Measurements from ENCODE around the gene E2F4. TPM values are rescaled to one million over a fixed set of nuclear protein-coding genes. Genes with fewer than 3 reads are reported as not detected.
A peak's percentile ranks its signal among the peaks of the same experiment; 100 is the strongest.

E2F4 gene
- total and polyA plus RNA-seq, 2 of the 13 experiments (the other 11 are each of a cell fraction or from before 2014, with no cell fraction given) = 84.8 to 91.2 TPM

DNA sequence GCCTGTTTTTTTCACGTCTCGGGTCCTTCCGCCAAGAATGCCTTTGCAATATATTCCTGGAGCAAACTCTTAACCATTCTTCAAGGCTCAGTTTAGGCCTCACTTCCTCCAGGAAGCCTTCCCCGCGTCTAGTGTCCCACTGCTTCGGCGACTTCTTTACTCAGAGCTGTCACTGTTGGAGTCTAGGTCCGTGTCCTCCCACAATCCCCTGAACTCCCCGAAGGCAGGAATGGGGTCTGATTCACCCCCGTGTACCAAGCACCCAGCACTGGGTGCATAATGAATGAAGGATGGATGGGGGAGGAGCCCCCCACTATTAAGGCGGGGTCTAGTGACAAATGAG lies 8.7 kb upstream of the E2F4 start (continued):
- TF ChIP-seq, protein P1, sequence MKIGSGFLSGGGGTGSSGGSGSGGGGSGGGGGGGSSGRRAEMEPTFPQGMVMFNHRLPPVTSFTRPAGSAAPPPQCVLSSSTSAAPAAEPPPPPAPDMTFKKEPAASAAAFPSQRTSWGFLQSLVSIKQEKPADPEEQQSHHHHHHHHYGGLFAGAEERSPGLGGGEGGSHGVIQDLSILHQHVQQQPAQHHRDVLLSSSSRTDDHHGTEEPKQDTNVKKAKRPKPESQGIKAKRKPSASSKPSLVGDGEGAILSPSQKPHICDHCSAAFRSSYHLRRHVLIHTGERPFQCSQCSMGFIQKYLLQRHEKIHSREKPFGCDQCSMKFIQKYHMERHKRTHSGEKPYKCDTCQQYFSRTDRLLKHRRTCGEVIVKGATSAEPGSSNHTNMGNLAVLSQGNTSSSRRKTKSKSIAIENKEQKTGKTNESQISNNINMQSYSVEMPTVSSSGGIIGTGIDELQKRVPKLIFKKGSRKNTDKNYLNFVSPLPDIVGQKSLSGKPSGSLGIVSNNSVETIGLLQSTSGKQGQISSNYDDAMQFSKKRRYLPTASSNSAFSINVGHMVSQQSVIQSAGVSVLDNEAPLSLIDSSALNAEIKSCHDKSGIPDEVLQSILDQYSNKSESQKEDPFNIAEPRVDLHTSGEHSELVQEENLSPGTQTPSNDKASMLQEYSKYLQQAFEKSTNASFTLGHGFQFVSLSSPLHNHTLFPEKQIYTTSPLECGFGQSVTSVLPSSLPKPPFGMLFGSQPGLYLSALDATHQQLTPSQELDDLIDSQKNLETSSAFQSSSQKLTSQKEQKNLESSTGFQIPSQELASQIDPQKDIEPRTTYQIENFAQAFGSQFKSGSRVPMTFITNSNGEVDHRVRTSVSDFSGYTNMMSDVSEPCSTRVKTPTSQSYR (CRISPR knock-in tag; IDR thresholded peaks at IDR 0.05; ENCODE audit: borderline replicate concordance) = no peak; the same call in 1 of the 2 replicates
- TF ChIP-seq HNRNPL (IDR thresholded peaks at IDR 0.05; ENCODE audit: low read depth, low read length) (0 out of 2 replicates have a peak, but pooled peaks have one; percentile 8), GATA4 (IDR thresholded peaks at IDR 0.05; ENCODE audit: borderline replicate concordance, low read depth) (0 out of 2 replicates have a peak, but pooled peaks have one; percentile 1), ZNF879 (CRISPR knock-in tag; IDR thresholded peaks at IDR 0.05) (0 out of 2 replicates have a peak, but pooled peaks have one; percentile 46), ZNF501 (CRISPR knock-in tag; IDR thresholded peaks at IDR 0.05) (peak; percentile 90; the same call in 1 of the 2 replicates), NCOA1 (CRISPR knock-in tag; IDR thresholded peaks at IDR 0.05) (no peak), ZNF777 (CRISPR knock-in tag; IDR thresholded peaks at IDR 0.05) (no peak), ZNF83 (CRISPR knock-in tag; IDR thresholded peaks at IDR 0.05; ENCODE audit: borderline replicate concordance) (no peak), MAZ (IDR thresholded peaks at IDR 0.05; ENCODE audit: borderline replicate concordance, low read depth, low read length) (no peak), MAZ (CRISPR knock-in tag; IDR thresholded peaks at IDR 0.05; ENCODE audit: low read depth) (no peak), ZMAT3 (CRISPR knock-in tag; conservative IDR thresholded peaks at IDR 0.05) (0 out of 2 replicates have a peak, but pooled peaks have one; percentile 25), CBX2 (IDR thresholded peaks at IDR 0.05; ENCODE audit: low read depth, low read length) (no peak), CBX2 (CRISPR knock-in tag; IDR thresholded peaks at IDR 0.05; ENCODE audit: low read depth) (no peak), ZNF510 (CRISPR knock-in tag; IDR thresholded peaks at IDR 0.05; ENCODE audit: low read depth) (no peak), ZNF709 (CRISPR knock-in tag; IDR thresholded peaks at IDR 0.05) (no peak), FOXA3 (CRISPR knock-in tag; IDR thresholded peaks at IDR 0.05) (no peak), ZNF720 (CRISPR knock-in tag; IDR thresholded peaks at IDR 0.05) (no peak), FIP1L1 (IDR thresholded peaks at IDR 0.05; ENCODE audit: borderline replicate concordance, insufficient read depth, low read depth, low read length) (no peak), ZC3H4 (CRISPR knock-in tag; IDR thresholded peaks at IDR 0.05; ENCODE audit: borderline replicate concordance) (no peak), ZBTB3 (CRISPR knock-in tag; IDR thresholded peaks at IDR 0.05; ENCODE audit: borderline replicate concordance, low read depth) (no peak), PHF8 (CRISPR knock-in tag; IDR thresholded peaks at IDR 0.05) (peak; percentile 33), RXRB (CRISPR knock-in tag; IDR thresholded peaks at IDR 0.05; ENCODE audit: borderline replicate concordance) (no peak), U2AF1 (optimal IDR thresholded peaks at IDR 0.05; ENCODE audit: low read depth, low read length) (peak; percentile 75)
- TF ChIP-seq, protein P2, sequence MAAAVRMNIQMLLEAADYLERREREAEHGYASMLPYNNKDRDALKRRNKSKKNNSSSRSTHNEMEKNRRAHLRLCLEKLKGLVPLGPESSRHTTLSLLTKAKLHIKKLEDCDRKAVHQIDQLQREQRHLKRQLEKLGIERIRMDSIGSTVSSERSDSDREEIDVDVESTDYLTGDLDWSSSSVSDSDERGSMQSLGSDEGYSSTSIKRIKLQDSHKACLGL (CRISPR knock-in tag; IDR thresholded peaks at IDR 0.05) = no peak
- TF ChIP-seq, protein P3, sequence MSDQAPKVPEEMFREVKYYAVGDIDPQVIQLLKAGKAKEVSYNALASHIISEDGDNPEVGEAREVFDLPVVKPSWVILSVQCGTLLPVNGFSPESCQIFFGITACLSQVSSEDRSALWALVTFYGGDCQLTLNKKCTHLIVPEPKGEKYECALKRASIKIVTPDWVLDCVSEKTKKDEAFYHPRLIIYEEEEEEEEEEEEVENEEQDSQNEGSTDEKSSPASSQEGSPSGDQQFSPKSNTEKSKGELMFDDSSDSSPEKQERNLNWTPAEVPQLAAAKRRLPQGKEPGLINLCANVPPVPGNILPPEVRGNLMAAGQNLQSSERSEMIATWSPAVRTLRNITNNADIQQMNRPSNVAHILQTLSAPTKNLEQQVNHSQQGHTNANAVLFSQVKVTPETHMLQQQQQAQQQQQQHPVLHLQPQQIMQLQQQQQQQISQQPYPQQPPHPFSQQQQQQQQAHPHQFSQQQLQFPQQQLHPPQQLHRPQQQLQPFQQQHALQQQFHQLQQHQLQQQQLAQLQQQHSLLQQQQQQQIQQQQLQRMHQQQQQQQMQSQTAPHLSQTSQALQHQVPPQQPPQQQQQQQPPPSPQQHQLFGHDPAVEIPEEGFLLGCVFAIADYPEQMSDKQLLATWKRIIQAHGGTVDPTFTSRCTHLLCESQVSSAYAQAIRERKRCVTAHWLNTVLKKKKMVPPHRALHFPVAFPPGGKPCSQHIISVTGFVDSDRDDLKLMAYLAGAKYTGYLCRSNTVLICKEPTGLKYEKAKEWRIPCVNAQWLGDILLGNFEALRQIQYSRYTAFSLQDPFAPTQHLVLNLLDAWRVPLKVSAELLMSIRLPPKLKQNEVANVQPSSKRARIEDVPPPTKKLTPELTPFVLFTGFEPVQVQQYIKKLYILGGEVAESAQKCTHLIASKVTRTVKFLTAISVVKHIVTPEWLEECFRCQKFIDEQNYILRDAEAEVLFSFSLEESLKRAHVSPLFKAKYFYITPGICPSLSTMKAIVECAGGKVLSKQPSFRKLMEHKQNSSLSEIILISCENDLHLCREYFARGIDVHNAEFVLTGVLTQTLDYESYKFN (CRISPR knock-in tag; conservative IDR thresholded peaks at IDR 0.05) = no peak
